GM23338 (cell line): ENCODE results near the gene NAE1. TPM values are rescaled to one million over a fixed set of nuclear protein-coding genes. Genes with fewer than 3 reads are reported as not detected.

Source experiments
- ATAC-seq: fragments of 200-7000 bp; cut with Tn5 transposase; 3 replicates; pipeline ENCODE4 v1.9.1; 2020
- DNase-seq: peaks from one replicate; pipeline ENCODE4 v3.0.0-alpha.2; 2015; ENCODE audit warnings: low spot score
- H2AFZ ChIP-seq: fragments of 200-600 bp; sonication (generic); 2 replicates; pipeline ENCODE4 v1.8.0; 2016; ENCODE audit warnings: antibody characterized with exemption, mild to moderate bottlenecking, moderate library complexity
- H3F3A ChIP-seq: fragments of 200-600 bp; sonication (generic); replicated peaks from 2 replicates; pipeline ENCODE4 v1.8.0; 2017; ENCODE audit warnings: antibody characterized with exemption, mixed run types, low read depth
- H3K27ac ChIP-seq: fragments of 200-600 bp; sonication (generic); 2 replicates; pipeline ENCODE4 v1.6.1; 2016; ENCODE audit warnings: low read depth
- H3K27me3 ChIP-seq: fragments of 200-600 bp; sonication (generic); 2 replicates; pipeline ENCODE4 v1.8.0; 2016; ENCODE audit warnings: mild to moderate bottlenecking, mixed run types, moderate library complexity; ENCODE audit not compliant: insufficient read depth
- H3K36me3 ChIP-seq: fragments of 200-600 bp; sonication (generic); 2 replicates; pipeline ENCODE4 v1.8.0; 2016; ENCODE audit warnings: mild to moderate bottlenecking; ENCODE audit not compliant: insufficient read depth
- H3K4me1 ChIP-seq: fragments of 200-600 bp; sonication (generic); 2 replicates; pipeline ENCODE4 v1.8.0; 2016; ENCODE audit warnings: mild to moderate bottlenecking, moderate library complexity; ENCODE audit not compliant: insufficient read depth
- H3K4me2 ChIP-seq: fragments of 200-600 bp; sonication (generic); 2 replicates; pipeline ENCODE4 v1.7.1; 2017; ENCODE audit warnings: mixed run types
- H3K4me3 ChIP-seq: fragments of 200-600 bp; sonication (generic); 2 replicates; pipeline ENCODE4 v1.6.1; 2016; ENCODE audit warnings: mixed run types
- H3K79me2 ChIP-seq: fragments of 200-600 bp; sonication (generic); replicated peaks from 2 replicates; pipeline ENCODE4 v1.8.0; 2017; ENCODE audit warnings: mild to moderate bottlenecking; ENCODE audit not compliant: insufficient read depth
- H3K9me2 ChIP-seq: fragments of 200-600 bp; sonication (generic); 2 replicates; pipeline ENCODE4 v1.8.0; 2017; ENCODE audit not compliant: insufficient read depth
- H4K20me1 ChIP-seq: fragments of 200-600 bp; sonication (generic); replicated peaks from 2 replicates; pipeline ENCODE4 v1.8.0; 2017; ENCODE audit warnings: mild to moderate bottlenecking; ENCODE audit not compliant: insufficient read depth
- H3K27ac Mint-ChIP-seq: 2 replicates; pipeline ENCODE4 v1.8.0; 2020; ENCODE audit warnings: inconsistent platforms, mild to moderate bottlenecking, moderate library complexity, mixed read lengths
- H3K27me3 Mint-ChIP-seq: 3 replicates; pipeline ENCODE4 v1.8.0; 2022; ENCODE audit warnings: low read depth, mild to moderate bottlenecking, moderate library complexity, mixed read lengths, inconsistent platforms; ENCODE audit not compliant: insufficient read depth, poor library complexity
- H3K36me3 Mint-ChIP-seq: 3 replicates; pipeline ENCODE4 v1.8.0; 2021; ENCODE audit warnings: low read depth, mild to moderate bottlenecking, inconsistent platforms, moderate library complexity, mixed read lengths
- H3K4me1 Mint-ChIP-seq: 3 replicates; pipeline ENCODE4 v1.8.0; 2020; ENCODE audit warnings: mild to moderate bottlenecking, inconsistent platforms, mixed read lengths
- H3K4me3 Mint-ChIP-seq: 3 replicates; pipeline ENCODE4 v1.8.0; 2021; ENCODE audit warnings: moderate library complexity, mild to moderate bottlenecking, inconsistent platforms, mixed read lengths
- H3K9me3 Mint-ChIP-seq: 3 replicates; pipeline ENCODE4 v1.8.0; 2020; ENCODE audit warnings: moderate library complexity, mild to moderate bottlenecking, inconsistent platforms, mixed read lengths
- EZH2 ChIP-seq: fragments of 200-600 bp; sonication (generic); IDR thresholded peaks from one replicate; pipeline ENCODE4 v1.8.0; 2017; ENCODE audit warnings: antibody characterized with exemption, mild to moderate bottlenecking, low read depth; ENCODE audit not compliant: unreplicated experiment
- EZH2phosphoT487 ChIP-seq: fragments of 200-600 bp; sonication (generic); IDR thresholded peaks from one replicate; pipeline ENCODE4 v1.8.1; 2018; ENCODE audit warnings: antibody characterized with exemption; ENCODE audit not compliant: unreplicated experiment
- JUNB ChIP-seq: IDR thresholded peaks from one replicate; pipeline ENCODE4 v1.6.1; 2016; ENCODE audit warnings: antibody characterized with exemption; ENCODE audit not compliant: unreplicated experiment
- NANOG ChIP-seq: IDR thresholded peaks from 2 replicates; pipeline ENCODE4 v1.6.1; 2016; ENCODE audit warnings: antibody characterized with exemption, borderline replicate concordance
- POLR2AphosphoS5 ChIP-seq: IDR thresholded peaks from 2 replicates; pipeline ENCODE4 v1.6.1; 2016; ENCODE audit warnings: antibody characterized with exemption, low read depth
- REST ChIP-seq: IDR thresholded peaks from one replicate; pipeline ENCODE4 v1.6.1; 2018; ENCODE audit warnings: antibody characterized with exemption; ENCODE audit not compliant: unreplicated experiment
- STAT1 ChIP-seq: IDR thresholded peaks from one replicate; pipeline ENCODE4 v1.6.1; 2016; ENCODE audit warnings: antibody characterized with exemption; ENCODE audit not compliant: unreplicated experiment
- ZNF114 ChIP-seq: fragments of 250-450 bp; sonication (Bioruptor Pico); IDR thresholded peaks from 2 replicates; pipeline ENCODE4 v1.5.0; 2020; ENCODE audit warnings: mild to moderate bottlenecking, moderate library complexity
- ZNF331 ChIP-seq: fragments of 250-450 bp; sonication (Bioruptor Pico); IDR thresholded peaks from 2 replicates; pipeline ENCODE4 v1.5.0; 2020; ENCODE audit warnings: low read depth, mild to moderate bottlenecking, moderate library complexity
- ZNF462 ChIP-seq: fragments of 250-450 bp; sonication (Bioruptor Pico); IDR thresholded peaks from 2 replicates; pipeline ENCODE4 v1.5.0; 2020; ENCODE audit warnings: mild to moderate bottlenecking, moderate library complexity
- polyA plus RNA-seq: library from polyadenylated mRNA; unstranded; fragments of >200 nt; fragmentation: Nextera tagmentation; extraction: Ambion mirVana; gene quantifications from 2 replicates; pipeline ENCODE4 v1.2.1, GENCODE V29; 2016
- total RNA-seq: library from RNA; depleted of rRNA; stranded (reverse); fragments of >200 nt; shearing (Covaris generic); gene quantifications from 2 replicates; pipeline ENCODE4 v1.2.3, GENCODE V29; 2014
- TF ChIP-seq, protein P1 (sequence below): IDR thresholded peaks from 2 replicates; pipeline ENCODE4 v1.6.1; 2016; ENCODE audit warnings: antibody characterized with exemption
- TF ChIP-seq, protein P2 (sequence below), 2 experiments: fragments of 200-600 bp in 1 of 2; sonication (generic) in 1 of 2; conservative IDR thresholded peaks; 2 replicates each; pipeline versions ENCODE4 v1.5.1 to v1.6.1; 2016 to 2017; ENCODE audit warnings: antibody characterized with exemption in 2 of 2, low read depth in 2 of 2, mild to moderate bottlenecking in 2 of 2, moderate library complexity in 1 of 2

The NAE1 gene
- total and polyA plus RNA-seq, 2 experiments from 2014 or later, result 139 to 209 TPM

DNA sequence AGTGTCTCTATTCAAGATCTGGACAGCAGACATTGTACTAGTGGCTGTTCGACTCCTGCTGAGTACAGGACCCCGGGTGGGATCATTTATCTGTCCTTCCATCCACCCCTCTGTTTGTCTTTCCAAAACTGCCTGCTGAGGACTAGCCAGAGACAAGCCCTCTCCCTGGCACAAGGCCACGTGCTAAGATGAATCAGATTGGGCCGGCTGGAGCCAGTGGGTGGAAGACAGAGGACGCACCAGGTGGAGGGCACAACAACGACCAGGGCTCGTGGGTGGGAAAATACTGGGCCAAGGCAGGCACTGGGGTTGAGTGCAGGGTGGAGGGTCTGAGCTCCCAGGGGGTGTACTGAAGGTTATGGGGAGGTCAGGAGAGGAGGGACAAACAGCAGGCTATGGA lies 12.0 kb upstream of the NAE1 start (continued):
- TF ChIP-seq, protein P1, sequence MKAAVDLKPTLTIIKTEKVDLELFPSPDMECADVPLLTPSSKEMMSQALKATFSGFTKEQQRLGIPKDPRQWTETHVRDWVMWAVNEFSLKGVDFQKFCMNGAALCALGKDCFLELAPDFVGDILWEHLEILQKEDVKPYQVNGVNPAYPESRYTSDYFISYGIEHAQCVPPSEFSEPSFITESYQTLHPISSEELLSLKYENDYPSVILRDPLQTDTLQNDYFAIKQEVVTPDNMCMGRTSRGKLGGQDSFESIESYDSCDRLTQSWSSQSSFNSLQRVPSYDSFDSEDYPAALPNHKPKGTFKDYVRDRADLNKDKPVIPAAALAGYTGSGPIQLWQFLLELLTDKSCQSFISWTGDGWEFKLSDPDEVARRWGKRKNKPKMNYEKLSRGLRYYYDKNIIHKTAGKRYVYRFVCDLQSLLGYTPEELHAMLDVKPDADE, result no peak
- TF ChIP-seq NANOG (no peak), ZNF114 (CRISPR knock-in tag) (no peak)

DNA sequence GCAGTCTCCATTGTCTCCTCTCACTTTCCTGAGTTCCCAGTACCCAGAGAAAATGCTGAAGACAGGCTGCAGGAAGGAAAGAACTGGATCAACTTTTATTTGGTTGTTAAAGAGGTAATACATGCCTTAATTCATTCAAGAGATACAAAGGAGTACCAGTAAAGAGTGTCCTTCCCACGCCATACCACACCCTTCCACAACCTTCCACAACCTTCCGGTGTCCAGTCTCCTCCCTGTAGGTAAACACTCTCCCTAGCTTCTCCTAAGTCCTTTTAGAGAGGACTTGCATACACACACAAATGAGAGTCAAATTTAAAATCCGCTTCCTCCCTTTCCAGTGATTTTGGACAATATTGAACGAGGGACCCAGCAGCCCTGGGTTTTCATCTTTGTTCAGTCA lies 10.6 kb upstream of the NAE1 start:
- Histone ChIP-seq H3K4me3 (no peak overlapping the region), H3F3A (0 out of 2 replicates have a peak, but pooled peaks cover 6% of the 10 kb centered on the region), H3K4me1 (no peaks in the 10 kb centered on the region; the same call in 1 of the 2 replicates), H3K79me2 (no peaks in the 10 kb centered on the region), H3K9me2 (no peaks in the 10 kb centered on the region; the same call in 1 of the 2 replicates), H3K27me3 (peaks cover 42% of the 10 kb centered on the region), H2AFZ (no peak overlapping the region), H3K27ac (no peak overlapping the region), H3K4me2 (no peak overlapping the region), H4K20me1 (no peaks in the 10 kb centered on the region), H3K36me3 (no peaks in the 10 kb centered on the region)
- Mint-ChIP-seq H3K27me3 (peaks cover 36% of the 10 kb centered on the region), H3K4me1 (peaks cover 15% of the 10 kb centered on the region), H3K4me3 (no peak overlapping the region), H3K9me3 (no peaks in the 10 kb centered on the region; the same call in 2 of the 3 replicates), H3K27ac (no peak overlapping the region), H3K36me3 (no peaks in the 10 kb centered on the region)
- no peak for ATAC-seq
- no peak for DNase-seq
- TF ChIP-seq POLR2AphosphoS5, result no peak
- no peak for TF ChIP-seq JUNB
- TF ChIP-seq NANOG, result no peak
- TF ChIP-seq EZH2, result no peak
- no peak for TF ChIP-seq EZH2phosphoT487
- no peak for TF ChIP-seq REST
- no peak for TF ChIP-seq STAT1
- TF ChIP-seq, protein P2, sequence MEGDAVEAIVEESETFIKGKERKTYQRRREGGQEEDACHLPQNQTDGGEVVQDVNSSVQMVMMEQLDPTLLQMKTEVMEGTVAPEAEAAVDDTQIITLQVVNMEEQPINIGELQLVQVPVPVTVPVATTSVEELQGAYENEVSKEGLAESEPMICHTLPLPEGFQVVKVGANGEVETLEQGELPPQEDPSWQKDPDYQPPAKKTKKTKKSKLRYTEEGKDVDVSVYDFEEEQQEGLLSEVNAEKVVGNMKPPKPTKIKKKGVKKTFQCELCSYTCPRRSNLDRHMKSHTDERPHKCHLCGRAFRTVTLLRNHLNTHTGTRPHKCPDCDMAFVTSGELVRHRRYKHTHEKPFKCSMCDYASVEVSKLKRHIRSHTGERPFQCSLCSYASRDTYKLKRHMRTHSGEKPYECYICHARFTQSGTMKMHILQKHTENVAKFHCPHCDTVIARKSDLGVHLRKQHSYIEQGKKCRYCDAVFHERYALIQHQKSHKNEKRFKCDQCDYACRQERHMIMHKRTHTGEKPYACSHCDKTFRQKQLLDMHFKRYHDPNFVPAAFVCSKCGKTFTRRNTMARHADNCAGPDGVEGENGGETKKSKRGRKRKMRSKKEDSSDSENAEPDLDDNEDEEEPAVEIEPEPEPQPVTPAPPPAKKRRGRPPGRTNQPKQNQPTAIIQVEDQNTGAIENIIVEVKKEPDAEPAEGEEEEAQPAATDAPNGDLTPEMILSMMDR (conservative IDR thresholded peaks at IDR 0.05; ENCODE audit: low read depth in 2 of 2), result no peak
- TF ChIP-seq ZNF331, result no peak
- TF ChIP-seq ZNF462 (CRISPR knock-in tag), result no peak
